HG03159 (cell line): ENCODE measurements around the gene AKAP1.

Experiments used
- ATAC-seq: cut with Tn5 transposase; IDR thresholded peaks from one replicate; pipeline ENCODE4 v1.9.1; 2021; ENCODE audit warnings: mild to moderate bottlenecking, moderate library complexity; ENCODE audit not compliant: unreplicated experiment

AKAP1 gene

GRCh38 chr17:57105591-57105990 is 20.5 kb downstream of the AKAP1 start:
- no peak for ATAC-seq

- ATAC-seq = no peak
Observed at GRCh38 chr17:57106107-57106835, 21.2 kb downstream of the AKAP1 start.

DNA sequence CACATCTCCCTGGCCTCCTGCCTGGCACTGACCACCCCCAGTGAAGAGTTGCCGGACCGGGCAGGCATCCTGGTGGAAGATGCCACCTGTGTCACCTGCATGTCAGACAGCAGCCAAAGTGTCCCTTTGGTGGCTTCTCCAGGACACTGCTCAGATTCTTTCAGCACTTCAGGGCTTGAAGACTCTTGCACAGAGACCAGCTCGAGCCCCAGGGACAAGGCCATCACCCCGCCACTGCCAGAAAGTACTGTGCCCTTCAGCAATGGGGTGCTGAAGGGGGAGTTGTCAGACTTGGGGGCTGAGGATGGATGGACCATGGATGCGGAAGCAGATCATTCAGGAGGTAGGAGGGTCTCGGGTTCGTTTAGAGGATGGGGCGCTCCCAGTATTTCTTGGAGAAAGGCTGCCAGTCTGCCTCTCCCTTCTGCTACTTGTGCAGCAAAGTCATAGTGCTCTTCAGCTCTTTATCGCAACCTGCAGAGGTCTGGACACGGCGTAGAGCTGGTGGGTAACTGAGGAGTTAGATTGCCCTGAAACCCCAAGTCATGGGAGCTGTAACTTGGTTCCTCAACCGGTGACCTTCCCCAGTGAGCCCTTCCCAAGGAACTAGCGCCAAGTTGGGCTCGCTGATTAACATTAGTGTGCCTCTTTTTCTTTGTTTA is 21.9 kb downstream of the AKAP1 start:
- no peak for ATAC-seq

- no peak for ATAC-seq
Observed at GRCh38 chr17:57107498-57108101, 22.6 kb downstream of the AKAP1 start.

DNA sequence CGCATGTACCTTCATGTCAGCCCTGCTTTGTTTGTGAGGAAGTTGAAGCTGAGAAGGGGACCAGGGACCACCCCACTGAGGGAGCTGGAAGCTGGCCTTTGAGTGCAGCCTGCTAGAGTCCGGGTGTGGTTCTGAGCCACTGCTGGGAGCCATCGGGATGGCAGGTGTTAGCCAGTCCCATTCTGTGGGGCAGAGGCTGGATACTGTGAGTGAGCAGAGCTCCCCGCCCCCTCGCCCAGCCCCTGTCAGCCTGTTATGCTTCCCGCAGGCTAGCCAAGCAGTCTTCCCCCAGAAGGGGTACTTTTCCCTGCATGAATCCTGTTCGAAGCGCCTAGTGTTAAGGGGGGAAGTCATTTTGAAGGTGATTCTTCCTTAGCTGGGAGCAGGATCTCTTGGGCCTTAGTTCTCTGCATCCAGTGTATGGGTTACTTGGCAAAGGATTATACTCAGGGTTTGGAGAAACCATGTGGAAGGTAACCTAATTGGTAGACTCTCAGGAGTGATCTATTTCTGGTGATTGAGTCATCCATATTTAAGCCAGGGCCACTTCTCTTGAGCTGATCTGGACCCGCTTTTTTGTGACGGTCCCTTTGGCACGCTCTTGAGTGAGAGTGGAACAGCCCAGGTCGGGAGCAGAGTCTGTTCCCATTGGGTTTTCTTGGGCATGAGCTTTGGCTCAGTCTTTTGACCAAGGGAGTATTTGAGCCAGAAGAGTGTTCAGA is 23.8 kb downstream of the AKAP1 start:
- ATAC-seq = no peak

DNA sequence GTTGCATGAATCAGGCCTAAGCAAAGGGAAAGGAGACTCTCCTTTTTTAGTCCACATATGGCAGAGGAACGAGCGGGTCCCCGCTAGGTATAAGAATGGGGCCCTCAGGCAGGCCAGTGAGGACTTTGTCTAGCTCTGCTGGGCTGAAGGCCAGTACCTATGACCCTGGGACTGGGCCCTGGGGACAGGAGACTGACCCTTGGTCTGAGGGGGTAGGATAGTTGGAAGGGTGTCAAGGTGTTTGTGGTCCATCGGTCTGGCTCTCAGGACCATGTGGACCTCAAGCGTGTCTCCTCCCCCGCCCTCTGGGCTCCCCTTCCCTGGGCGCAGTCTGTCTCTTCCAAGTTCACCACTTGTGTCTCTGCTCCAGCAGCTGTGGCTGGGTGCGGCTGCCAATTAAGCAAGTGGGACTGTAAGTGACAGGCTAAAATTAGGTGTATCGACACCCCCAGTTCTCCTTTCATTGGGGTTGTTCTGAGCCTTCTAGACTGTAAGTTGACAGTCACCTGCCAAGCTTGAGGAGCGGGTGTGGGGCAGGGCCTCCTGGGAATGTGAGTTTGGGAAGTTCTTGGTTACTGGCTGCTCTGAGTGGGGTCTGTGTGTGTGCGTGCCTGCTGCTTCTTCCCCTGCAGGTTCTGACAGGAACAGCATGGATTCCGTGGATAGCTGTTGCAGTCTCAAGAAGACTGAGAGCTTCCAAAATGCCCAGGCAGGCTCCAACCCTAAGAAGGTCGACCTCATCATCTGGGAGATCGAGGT is 24.5 kb downstream of the AKAP1 start:
- ATAC-seq = no peak

DNA sequence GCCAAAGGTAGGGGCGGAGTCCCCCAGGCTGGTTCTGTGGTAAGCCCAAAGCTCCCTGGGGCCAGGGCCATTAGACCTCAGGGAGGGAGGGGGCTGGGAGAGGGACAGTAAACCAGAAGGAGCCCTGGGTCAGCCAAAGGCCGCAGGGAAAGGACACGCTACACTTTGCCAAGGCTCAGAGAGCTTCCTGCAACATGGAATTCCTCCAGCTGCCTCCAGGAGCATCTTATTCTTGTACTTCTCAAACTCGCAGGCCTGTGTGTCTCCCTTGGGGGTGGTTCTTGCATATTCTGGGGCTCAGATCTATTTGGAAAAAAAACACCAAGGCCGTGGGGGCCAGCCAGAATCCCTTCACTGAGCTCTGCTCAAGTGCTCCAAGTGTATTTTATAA is 25.1 kb downstream of the AKAP1 start:
- no peak for ATAC-seq

DNA sequence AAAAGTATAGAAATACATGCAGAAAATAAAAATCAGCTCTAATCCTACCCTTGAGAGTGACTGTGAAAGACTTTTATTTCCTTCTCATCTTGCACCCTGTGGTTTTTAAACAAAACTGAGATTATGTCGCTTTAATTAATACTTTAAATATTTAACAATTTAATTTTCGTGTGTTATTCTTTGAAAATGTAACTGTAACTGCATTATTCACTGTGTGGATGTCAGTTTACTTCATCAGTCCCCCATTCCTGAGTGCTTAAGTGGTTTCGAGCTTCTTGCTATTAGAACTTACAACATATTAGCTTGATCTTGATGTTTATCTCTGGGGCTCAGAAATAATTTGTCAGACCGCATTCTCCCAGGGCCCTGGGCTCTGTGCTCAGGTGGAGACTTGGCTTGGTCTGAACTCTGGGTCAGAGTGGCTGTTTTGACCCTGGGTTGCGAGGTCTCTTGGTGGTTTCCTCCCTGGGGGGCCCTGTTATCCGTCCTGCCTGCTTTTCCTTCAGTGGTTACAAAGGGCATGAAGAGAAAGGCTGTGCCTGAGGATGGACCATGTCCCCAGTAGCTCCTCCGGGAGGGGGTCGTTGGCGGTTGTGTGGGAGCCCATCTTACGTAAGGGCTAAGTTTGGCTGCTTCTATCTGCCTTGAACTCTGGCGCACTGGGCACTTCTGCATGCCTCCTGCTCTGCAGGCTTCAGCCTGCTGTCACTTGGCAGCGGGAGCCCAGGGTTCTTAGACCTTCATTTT is 25.7 kb downstream of the AKAP1 start:
- ATAC-seq = no peak

- no peak for ATAC-seq
Observed at GRCh38 chr17:57111386-57111785, 26.3 kb downstream of the AKAP1 start.

- no peak for ATAC-seq
Observed at GRCh38 chr17:57113011-57113410, 28.0 kb downstream of the AKAP1 start.

GRCh38 chr17:57113656-57114055 is 28.6 kb downstream of the AKAP1 start:
- no peak for ATAC-seq

DNA sequence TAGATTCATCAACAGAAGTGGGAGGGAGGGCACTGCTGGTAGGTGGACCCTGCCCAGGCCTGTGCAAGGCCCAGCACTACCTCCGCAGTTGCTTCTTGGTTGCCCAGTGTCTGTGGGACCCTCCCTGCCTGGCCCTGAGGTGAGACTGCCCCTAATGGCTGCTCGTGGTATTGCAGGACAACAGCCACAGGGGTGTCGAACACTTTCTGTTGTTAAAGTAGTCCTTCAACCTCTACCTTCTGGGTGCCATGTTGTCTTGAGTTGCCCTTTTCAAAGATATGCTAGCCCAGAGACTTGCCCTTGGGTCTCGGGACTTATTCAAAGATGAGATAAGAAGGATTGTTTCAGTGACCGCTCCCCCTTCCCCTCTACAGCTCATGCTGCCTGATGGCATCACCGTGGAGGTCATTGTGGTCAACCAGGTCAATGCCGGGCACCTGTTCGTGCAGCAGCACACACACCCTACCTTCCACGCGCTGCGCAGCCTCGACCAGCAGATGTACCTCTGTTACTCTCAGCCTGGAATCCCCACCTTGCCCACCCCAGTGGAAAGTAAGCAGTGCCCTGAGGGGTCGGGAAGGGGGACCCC is 29.1 kb downstream of the AKAP1 start:
- ATAC-seq = no peak

- ATAC-seq = no peak
Observed at GRCh38 chr17:57115377-57115776, 30.3 kb downstream of the AKAP1 start.

GRCh38 chr17:57115916-57116315 is 30.9 kb downstream of the AKAP1 start:
- ATAC-seq = no peak

- no peak for ATAC-seq
Observed at GRCh38 chr17:57117798-57118197, 32.8 kb downstream of the AKAP1 start.

DNA sequence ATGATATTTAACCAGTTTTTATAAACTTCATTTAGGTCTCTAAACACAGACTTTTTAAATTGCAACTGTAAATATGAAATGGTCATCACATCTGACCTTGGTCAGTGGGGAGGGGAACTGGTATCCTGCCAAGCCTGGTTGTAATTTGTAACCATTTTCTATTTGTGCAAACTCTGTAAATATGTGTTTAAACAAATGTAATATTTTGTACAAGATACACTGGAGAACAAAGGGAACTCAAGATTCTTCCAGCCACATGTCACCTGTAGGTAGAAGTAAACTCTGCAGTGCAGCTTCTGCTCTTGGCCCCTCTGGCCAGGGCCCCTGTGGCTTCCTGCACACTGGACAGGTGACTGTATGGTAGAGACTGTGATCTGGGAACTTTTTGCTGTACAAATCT is 35.8 kb downstream of the AKAP1 start:
- no peak for ATAC-seq

GRCh38 chr17:57121308-57122042 is 36.4 kb downstream of the AKAP1 start:
- no peak for ATAC-seq

DNA sequence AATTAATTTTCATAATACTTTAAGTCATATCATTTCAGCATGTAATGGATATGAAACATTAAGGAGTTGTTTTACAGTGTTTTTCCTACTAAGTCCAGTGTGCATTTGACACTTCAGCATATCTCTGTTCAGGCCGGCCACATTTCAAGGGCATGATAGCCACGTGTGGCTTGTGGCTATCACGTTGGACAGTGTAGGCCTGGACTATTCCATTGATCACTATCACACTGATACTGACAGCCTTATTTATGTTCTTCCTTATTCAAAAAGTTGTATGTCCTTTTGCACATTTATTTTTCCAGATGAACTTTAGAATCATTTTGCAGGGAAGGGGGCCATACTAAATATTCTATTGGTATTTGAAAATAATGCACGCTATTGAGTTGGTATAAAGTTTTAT is 39.0 kb downstream of the AKAP1 start:
- no peak for ATAC-seq

- no peak for ATAC-seq
Observed at GRCh38 chr17:57125406-57125805, 40.4 kb downstream of the AKAP1 start.
